GM19239 (cell line): ENCODE results near the gene CACNG6.
A peak's percentile ranks its signal among the peaks of the same experiment; 100 is the strongest.

Source experiments
- DNase-seq: peaks from one replicate; pipeline ENCODE4 v3.0.0; 2011; ENCODE audit warnings: low spot score; ENCODE audit not compliant: insufficient read length
- FAIRE-seq: peaks from 2 replicates; lab custom pipeline; 2011; peaks lifted over from hg19 to GRCh38; lab: Jason Lieb, UNC

The CACNG6 gene

GRCh38 chr19:53965091-53965490, 26.3 kb upstream of the CACNG6 start:
- DNase-seq (no peak), FAIRE-seq (no peak)

DNA sequence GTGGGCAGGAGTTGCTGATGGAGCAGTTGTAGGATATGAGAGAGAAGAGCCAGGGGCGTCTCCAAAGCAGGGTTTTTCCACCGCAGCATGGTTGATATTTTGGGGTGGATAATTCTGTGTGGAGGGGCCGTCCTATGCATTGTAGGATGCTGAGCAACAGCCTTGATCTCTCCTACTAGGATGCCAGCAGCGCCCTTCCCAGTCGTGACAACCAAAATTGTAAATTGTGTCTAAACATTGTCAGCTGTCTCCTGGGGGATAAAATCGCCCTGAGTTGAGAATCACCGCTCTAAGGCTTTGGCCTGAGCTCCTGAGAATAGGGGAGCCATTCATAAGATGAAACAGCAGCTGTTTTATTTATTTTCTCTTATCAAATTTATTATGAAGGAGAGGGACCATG, 24.5 kb upstream of the CACNG6 start:
- FAIRE-seq, result no peak

GRCh38 chr19:53969366-53969765, 22.1 kb upstream of the CACNG6 start:
- DNase-seq, result no peak
- FAIRE-seq, result no peak

More for the DNA sequence above, 24.5 kb upstream of the CACNG6 start:
- no peak for DNase-seq

DNA sequence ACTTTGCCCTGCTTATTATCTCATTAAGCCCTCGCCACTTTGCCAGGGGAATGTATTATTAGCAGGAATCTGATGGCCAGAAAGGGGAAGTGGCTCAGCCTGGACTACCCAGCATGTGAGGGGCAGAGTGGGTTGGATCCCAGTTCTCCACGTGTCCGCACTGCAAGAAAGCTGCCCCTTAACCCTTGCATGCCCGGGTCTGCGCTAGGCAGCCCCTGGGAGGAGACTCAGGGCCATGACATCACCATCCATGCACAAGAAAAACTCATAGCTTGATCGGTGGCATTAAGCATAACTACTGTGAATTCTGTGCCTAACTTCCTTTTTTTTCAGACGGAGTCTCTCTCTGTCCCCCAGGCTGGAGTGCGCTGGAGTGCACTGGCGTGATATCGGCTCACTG, 19.8 kb upstream of the CACNG6 start:
- no peak for DNase-seq
- no peak for FAIRE-seq

GRCh38 chr19:53977429-53977990, 13.9 kb upstream of the CACNG6 start:
- peak; percentile 71 for DNase-seq
- FAIRE-seq, result peak; percentile 57

DNA sequence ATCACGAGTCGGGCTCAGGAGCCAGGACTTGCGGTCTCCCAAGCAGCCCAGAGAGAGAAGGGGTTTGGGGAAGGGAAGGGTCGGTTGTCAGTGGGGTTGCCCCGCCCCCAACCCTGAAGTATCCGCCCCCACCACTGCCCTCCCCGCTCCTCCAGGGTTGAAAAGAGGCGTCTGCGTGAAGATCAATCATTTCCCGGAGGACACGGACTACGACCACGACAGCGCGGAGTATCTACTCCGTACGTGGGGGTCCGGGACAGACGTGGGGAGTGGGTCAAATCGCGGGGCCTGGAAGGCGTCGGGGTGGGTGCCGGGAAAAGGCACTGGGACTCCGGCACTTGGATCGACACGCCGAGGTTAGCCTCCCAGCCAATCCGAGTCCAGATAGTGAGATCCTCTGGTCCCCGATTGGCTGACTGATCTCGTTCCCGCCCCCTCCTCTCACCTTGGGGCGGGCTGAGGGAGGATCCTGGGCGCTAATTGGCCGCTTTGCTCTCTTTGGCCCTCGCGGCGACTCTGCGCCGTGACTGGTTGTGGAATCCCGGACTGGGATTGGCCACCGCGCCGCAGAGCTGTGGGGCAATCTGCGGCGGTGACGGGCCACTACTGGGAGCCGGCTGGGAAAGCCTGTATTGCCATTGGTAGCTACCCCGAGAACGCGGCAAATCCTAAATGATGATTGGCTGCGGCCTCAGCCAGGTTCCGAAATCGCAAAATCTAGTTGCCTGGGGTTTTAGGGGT, 13.3 kb upstream of the CACNG6 start:
- no peak for FAIRE-seq
- no peak for DNase-seq

- FAIRE-seq (no peak), DNase-seq (no peak)
Observed at GRCh38 chr19:53978975-53979801, 12.2 kb upstream of the CACNG6 start.

DNA sequence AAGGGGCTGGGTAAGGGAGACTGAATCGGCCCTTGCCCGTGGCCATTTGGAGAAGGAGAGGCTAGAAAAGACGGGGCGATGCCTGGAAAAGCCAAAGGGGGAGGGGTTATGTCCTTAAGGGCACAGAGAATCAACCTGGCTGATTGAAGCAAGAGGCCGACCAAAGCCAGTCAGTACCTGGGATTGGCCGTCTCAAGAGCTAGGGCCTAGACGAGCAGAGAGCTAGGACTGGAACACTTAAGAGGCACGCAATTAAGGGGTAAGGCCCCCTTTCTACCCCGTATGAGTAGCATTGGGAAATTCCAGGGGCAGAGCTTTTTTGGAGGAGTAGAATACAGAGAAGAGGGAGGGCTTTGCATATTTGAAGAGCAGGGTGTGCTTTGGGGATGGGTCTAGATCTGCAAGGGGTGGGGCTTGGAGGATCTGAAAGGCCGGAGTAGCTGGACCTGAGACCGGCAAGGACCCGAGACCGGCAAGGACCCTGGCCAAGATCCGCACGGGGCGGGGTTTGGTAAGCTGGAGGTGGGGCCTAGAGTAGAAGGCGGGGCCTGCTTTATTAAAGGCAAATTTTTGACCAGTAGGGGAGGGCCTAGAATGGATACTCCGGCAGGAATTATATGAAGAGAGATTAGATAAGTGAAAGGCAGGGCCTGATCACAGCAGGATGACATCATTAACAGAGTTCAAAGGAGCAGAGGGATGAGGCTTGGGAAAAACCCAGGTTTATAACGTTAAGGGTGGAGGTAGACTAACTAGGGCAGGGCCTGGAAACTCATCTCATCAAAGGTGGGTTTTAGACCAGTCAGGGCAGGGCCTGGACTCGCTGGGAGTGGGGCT, 10.7 kb upstream of the CACNG6 start:
- no peak for FAIRE-seq
- DNase-seq, result no peak

DNA sequence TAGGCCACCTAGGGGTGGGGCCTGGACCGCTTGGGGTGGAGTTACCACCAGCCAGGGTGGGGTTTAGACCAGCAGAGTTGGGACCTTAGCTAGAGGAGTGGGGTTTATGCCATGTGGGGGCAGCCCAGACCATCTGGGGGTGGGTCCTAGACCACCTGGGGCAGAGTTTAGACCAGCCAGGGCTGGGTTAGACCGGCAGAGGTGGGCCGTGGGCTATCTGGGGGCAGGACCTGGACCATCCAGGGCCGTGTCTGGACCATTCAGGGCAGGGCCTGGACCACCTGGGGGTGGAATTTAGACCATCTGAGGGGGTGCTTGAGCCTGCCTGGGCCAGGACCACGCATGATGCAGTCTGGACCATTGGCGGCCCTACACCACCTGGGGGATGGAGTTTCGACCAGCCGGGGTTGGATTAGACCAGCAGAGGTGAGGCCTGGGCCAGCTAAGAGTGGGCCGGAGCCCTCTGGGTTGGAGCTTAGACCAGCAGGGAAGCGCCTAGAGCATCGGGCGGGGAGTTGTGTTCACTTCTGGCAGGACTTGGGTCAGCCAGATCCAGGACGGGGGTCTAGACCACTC, 10.0 kb upstream of the CACNG6 start:
- FAIRE-seq (no peak), DNase-seq (no peak)

GRCh38 chr19:53982001-53982451, 9.4 kb upstream of the CACNG6 start:
- no peak for DNase-seq
- no peak for FAIRE-seq

- no peak for FAIRE-seq
- no peak for DNase-seq
Observed at GRCh38 chr19:53982611-53983010, 8.8 kb upstream of the CACNG6 start.

GRCh38 chr19:53983457-53984289, 7.8 kb upstream of the CACNG6 start:
- FAIRE-seq, result no peak
- DNase-seq, result no peak

DNA sequence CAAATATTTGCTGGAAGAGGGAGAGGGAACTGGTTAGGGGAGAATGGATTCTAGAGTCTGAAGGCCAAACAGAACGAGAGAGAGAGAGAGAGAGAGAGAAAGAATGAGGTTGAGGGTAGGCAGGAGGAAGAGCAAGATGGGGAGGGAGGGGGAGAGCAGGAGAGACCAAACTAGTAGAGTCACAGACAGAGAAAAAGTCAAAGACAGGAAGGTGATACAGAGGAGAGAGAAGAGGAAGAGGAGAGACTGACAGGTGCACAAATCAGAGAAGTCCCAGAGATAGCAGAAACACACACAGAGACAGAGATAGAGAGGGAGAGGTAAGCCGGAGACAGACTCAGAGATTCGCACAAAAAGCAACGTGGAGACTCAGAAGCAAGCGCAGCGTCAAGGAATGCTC, 5.6 kb upstream of the CACNG6 start:
- FAIRE-seq (no peak), DNase-seq (no peak)

GRCh38 chr19:53988981-53989380, 2.5 kb upstream of the CACNG6 start:
- no peak for FAIRE-seq
- no peak for DNase-seq

- DNase-seq (no peak), FAIRE-seq (no peak)
Observed at GRCh38 chr19:53989600-53990533, 1.6 kb upstream of the CACNG6 start.

DNA sequence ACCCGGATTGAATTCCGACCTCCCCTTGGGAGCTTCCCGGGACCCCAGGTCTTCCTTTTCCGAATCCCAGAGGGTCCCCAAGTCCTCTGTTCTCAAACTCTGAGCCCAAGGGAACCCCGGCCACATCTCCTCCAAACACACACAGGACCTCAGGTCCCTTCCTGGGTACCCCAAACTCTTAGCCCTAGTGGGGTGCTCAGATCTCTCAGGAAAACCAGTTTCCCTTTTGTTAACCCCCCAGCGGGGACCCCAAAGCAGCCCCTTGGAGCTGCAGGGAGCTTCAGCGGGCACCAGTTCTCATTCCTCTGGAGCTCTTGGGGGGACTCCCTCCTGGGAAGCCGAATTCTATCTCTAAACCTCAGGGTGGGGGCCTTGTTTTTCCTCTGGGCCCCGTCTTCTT, 774 bp downstream of the CACNG6 start:
- no peak for FAIRE-seq
- DNase-seq, result no peak

DNA sequence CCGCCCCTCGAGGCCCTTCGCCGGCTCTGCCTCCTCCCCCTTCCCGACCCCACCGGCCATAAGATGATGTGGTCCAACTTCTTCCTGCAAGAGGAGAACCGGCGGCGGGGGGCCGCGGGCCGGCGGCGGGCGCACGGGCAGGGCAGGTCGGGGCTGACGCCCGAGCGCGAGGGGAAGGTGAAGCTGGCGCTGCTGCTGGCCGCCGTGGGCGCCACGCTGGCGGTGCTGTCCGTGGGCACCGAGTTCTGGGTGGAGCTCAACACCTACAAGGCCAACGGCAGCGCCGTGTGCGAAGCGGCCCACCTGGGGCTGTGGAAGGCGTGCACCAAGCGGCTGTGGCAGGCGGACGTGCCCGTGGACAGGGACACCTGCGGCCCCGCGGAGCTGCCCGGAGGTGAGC, 1.4 kb downstream of the CACNG6 start:
- DNase-seq (no peak), FAIRE-seq (no peak)

DNA sequence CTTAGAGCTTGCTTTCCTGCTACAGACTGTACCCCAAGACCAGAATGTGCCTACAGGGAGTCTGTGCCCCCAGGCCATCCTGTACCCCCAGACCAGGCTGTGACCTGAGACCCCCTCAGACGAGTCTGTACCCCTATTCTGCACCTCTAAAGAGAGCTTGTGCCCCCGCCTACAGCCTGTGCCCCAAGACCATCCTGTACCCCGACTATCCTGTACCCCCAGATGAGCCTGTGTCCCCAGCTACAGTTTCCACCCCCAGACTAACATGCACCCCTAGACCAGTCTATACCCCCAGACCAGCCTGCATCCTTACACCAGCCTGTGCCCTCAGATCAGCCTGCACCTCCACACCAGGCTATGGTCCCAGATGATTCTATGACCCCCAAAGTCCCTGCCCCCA, 2.0 kb downstream of the CACNG6 start:
- no peak for DNase-seq
- FAIRE-seq, result no peak
